Gastroesophageal sphincter (tissue), 4 donors: ENCODE measurements around the gene MAPKAPK3. TPM values are rescaled to one million over a fixed set of nuclear protein-coding genes. Genes with fewer than 3 reads are reported as not detected.
A peak's percentile ranks its signal among the peaks of the same experiment; 100 is the strongest.

ENCODE experiments used
- ATAC-seq: fragments of 150-250 bp; one replicate; pipeline ENCODE4 v1.9.1; 2016; ENCODE audit warnings: mild to moderate bottlenecking, moderate library complexity
- H3K27ac ChIP-seq, 4 donors: fragments of 200-600 bp; sonication (generic) in 3 of 4; 1 replicate in 3 of 4; 2 replicates in 1 of 4; pipeline ENCODE4 v1.5.1; 2016 to 2019
- H3K27me3 ChIP-seq: fragments of 200-600 bp; sonication (generic); one replicate; pipeline ENCODE4 v1.5.1; 2019
- H3K36me3 ChIP-seq, 2 donors: fragments of 200-600 bp; sonication (generic); one replicate each; pipeline ENCODE4 v1.5.1; 2019; ENCODE audit warnings: control low read depth in 1 of 2
- H3K4me1 ChIP-seq, 3 donors: fragments of 200-600 bp; sonication (generic); 1 replicate in 2 of 3; 2 replicates in 1 of 3; pipeline ENCODE4 v1.5.1; 2016 to 2019; ENCODE audit warnings: control low read depth in 2 of 3
- H3K4me3 ChIP-seq, 2 donors: fragments of 200-600 bp; sonication (generic); one replicate each; pipeline ENCODE4 v1.5.1; 2019; ENCODE audit warnings: mild to moderate bottlenecking in 1 of 2, moderate library complexity in 1 of 2
- H3K9me3 ChIP-seq, 3 donors: fragments of 200-600 bp; sonication (generic); one replicate each; pipeline ENCODE4 v1.5.1; 2017 to 2019; ENCODE audit warnings: control low read depth in 2 of 3
- CTCF ChIP-seq, 4 experiments: fragments of 200-600 bp in 2 of 4; fragments of 450-650 bp in 2 of 4; sonication (generic) in 1 of 4; IDR thresholded peaks; one replicate each; pipeline ENCODE4 v1.5.1; 2017 to 2019; ENCODE audit warnings: antibody characterized with exemption in 4 of 4, mild to moderate bottlenecking in 2 of 4, moderate library complexity in 2 of 4
- EP300 ChIP-seq: sonication (generic); formaldehyde crosslinking; IDR thresholded peaks from one replicate; pipeline ENCODE4 v1.6.1; 2017; ENCODE audit warnings: antibody characterized with exemption, mild to moderate bottlenecking
- POLR2A ChIP-seq, 2 donors: fragments of 450-650 bp; IDR thresholded peaks; one replicate each; pipeline ENCODE4 v1.6.1; 2017; ENCODE audit warnings: antibody characterized with exemption in 2 of 2, mild to moderate bottlenecking in 2 of 2, moderate library complexity in 1 of 2
- POLR2AphosphoS5 ChIP-seq: sonication (generic); formaldehyde crosslinking; IDR thresholded peaks from one replicate; pipeline ENCODE4 v1.6.1; 2017; ENCODE audit warnings: antibody characterized with exemption
- WGBS, 2 donors: methylation state at CpG; one replicate each; pipeline ENCODE4 v1.1.5; 2018; ENCODE audit warnings: low coverage in 1 of 2; 5-methylcytosine and 5-hydroxymethylcytosine counted together
- total RNA-seq, 4 donors: library from RNA; depleted of rRNA; stranded (reverse); fragments of >200 nt; gene quantifications; one replicate each; pipeline ENCODE4 v1.1.0, GENCODE V29; 2016

Gene MAPKAPK3
- total RNA-seq, 4 donors from 2014 or later, result 18.7 to 30.2 (median 22.4) TPM

DNA sequence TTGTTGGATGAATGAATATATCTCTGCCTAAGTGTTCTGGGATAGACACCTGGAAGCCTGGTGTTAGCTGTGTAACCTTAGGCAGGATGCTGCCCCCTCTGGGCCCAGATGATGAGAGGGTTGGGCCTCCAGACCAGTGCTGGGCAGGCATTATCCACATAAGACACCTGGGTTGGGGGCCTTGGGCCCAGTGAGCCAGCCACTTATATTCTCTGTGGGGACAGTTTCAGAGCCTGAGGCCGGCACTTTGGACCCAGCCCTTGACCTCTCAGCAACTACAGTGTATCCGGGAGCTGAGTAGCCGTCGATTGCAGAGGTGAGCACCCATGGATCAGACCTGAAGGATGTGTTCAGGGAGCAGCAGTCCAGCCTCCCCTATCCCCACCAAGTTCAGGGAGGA lies 45.5 kb upstream of the MAPKAPK3 start:
- ATAC-seq, result no peak
- H3K27ac ChIP-seq, result peak overlapping the region in 1 of 4 donors; percentile 37
- H3K36me3 ChIP-seq, result peaks cover 0 to 46% of the 10 kb centered on the region in 2 donors
- H3K4me1 ChIP-seq, result peaks cover 0 to 58% (median 24%) of the 10 kb centered on the region in 3 donors
- TF ChIP-seq POLR2AphosphoS5, result no peak
- TF ChIP-seq EP300, result no peak
- no peak for TF ChIP-seq CTCF (IDR thresholded peaks at IDR 0.05)
- no peak for TF ChIP-seq POLR2A (IDR thresholded peaks at IDR 0.05)
- WGBS, 2 donors, result 89% methylated on average over 3 of the region's 4 CpGs; no CpG with 5 or more reads in 1 of the 2 donors
- H3K27me3 ChIP-seq, result no peaks in the 10 kb centered on the region
- H3K4me3 ChIP-seq, result no peak overlapping the region
- H3K9me3 ChIP-seq, result no peaks in the 10 kb centered on the region

DNA sequence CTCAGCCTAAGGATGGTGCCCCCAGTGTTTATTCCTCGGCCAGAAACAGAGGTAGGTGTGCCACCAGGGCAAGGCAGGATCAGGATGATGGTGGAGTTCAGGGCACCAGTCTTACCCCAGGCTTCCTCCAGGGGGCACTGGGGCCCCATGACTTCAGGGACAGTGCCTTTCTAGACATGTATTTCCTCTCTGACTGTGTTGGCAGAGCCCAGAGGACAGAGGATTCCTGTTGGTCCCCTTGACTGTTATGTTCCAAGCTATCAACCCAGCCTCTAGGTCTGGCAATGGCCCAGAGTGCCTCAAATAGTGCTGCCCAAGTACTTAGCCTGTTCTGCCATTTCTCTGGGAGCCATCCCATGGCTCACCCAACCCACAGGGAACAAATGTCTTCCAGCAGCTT lies 44.8 kb upstream of the MAPKAPK3 start:
- peak overlapping the region in 3 of 4 donors; percentile 37 to 60 (median 41) for H3K27ac ChIP-seq
- WGBS, 2 donors, result no CpG with 5 or more reads among the region's 1 CpG
- ATAC-seq, result peak; percentile 14

DNA sequence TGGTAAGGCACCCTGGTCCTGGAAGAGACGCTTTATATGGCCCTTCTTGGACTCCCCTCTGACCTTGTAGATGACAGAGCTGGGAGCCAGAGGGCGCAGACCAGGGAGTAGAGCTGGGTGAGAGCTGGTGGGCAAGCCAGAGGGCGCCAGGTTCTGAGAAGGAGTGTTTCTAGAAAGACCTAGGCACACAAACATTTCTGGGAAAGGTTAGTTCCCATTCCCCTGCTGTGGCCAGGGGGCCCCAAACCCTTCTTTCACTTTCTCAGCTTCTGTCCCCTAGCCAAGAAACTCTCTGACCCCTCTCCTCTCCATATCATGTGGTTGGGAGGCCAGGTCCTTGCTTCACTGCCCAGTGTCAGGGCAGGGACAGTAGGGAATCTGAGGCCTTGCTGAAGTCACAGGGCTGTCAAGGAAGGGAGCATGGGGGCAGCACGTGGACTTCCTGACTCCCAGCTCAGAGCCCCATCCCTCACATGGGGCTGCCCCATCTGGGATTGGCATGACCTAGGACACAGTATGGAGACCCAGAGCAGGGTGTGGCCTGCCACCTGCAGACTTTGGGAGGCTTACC lies 44.1 kb upstream of the MAPKAPK3 start:
- TF ChIP-seq CTCF (IDR thresholded peaks at IDR 0.05), result no peak
- TF ChIP-seq EP300, result no peak
- no peak for TF ChIP-seq POLR2AphosphoS5
- TF ChIP-seq POLR2A (IDR thresholded peaks at IDR 0.05), result no peak
- 86% methylated on average over 2 of the region's 4 CpGs; no CpG with 5 or more reads in 1 of the 2 donors for WGBS, 2 donors
- peaks cover 0 to 60% of the 10 kb centered on the region in 2 donors for H3K36me3 ChIP-seq
- no peak overlapping the region for H3K4me3 ChIP-seq
- no peaks in the 10 kb centered on the region for H3K27me3 ChIP-seq
- H3K4me1 ChIP-seq, result peaks cover 0 to 44% (median 16%) of the 10 kb centered on the region in 3 donors
- H3K9me3 ChIP-seq, result no peaks in the 10 kb centered on the region
- H3K27ac ChIP-seq, result peak overlapping the region in 2 of 4 donors; percentile 41 to 60
- no peak for ATAC-seq

More for the DNA sequence above, 44.8 kb upstream of the MAPKAPK3 start:
- TF ChIP-seq POLR2AphosphoS5, result peak; percentile 11
- TF ChIP-seq CTCF (IDR thresholded peaks at IDR 0.05), result peak in 2 of 4 experiments; percentile 95 to 96
- no peak for TF ChIP-seq EP300
- Histone ChIP-seq H3K27me3 (no peaks in the 10 kb centered on the region), H3K9me3 (no peaks in the 10 kb centered on the region), H3K36me3 (peaks cover 0 to 52% of the 10 kb centered on the region in 2 donors), H3K4me3 (no peak overlapping the region), H3K4me1 (peaks cover 0 to 51% (median 18%) of the 10 kb centered on the region in 3 donors)

GRCh38 chr3:50573566-50574443 lies 43.1 kb upstream of the MAPKAPK3 start:
- Histone ChIP-seq H3K4me1 (peaks cover 0 to 36% (median 12%) of the 10 kb centered on the region in 3 donors), H3K36me3 (peaks cover 0 to 69% of the 10 kb centered on the region in 2 donors), H3K9me3 (no peaks in the 10 kb centered on the region), H3K27me3 (no peaks in the 10 kb centered on the region), H3K27ac (no peak overlapping the region), H3K4me3 (no peak overlapping the region)
- ATAC-seq, result no peak
- TF ChIP-seq CTCF (IDR thresholded peaks at IDR 0.05) (no peak), EP300 (no peak)
- WGBS, 2 donors, result 100% methylated on average over 1 of the region's 8 CpGs; no CpG with 5 or more reads in 1 of the 2 donors
